Measurements from ENCODE around the gene PRKCB.

GRCh38 chr16:23833960-23834685, 1.7 kb upstream of the PRKCB start:
- no peak for TF ChIP-seq CTCF (IDR thresholded peaks at IDR 0.05; ENCODE audit: low read depth, low read length, missing input control)
- no peak for TF ChIP-seq HNF4G (IDR thresholded peaks at IDR 0.05)
- TF ChIP-seq RAD21 (IDR thresholded peaks at IDR 0.05), result no peak
- no peak for TF ChIP-seq MAX (IDR thresholded peaks at IDR 0.05)
- TF ChIP-seq EGR1 (IDR thresholded peaks at IDR 0.05; ENCODE audit: low read depth in 2 of 2), result no peak
- no peak for TF ChIP-seq SP1 (IDR thresholded peaks at IDR 0.05)
- TF ChIP-seq JUND (IDR thresholded peaks at IDR 0.05), result no peak
- no peak for TF ChIP-seq RXRA (IDR thresholded peaks at IDR 0.05)
- no peak for TF ChIP-seq HNF4A (conservative IDR thresholded peaks at IDR 0.05)
- TF ChIP-seq, protein P1, sequence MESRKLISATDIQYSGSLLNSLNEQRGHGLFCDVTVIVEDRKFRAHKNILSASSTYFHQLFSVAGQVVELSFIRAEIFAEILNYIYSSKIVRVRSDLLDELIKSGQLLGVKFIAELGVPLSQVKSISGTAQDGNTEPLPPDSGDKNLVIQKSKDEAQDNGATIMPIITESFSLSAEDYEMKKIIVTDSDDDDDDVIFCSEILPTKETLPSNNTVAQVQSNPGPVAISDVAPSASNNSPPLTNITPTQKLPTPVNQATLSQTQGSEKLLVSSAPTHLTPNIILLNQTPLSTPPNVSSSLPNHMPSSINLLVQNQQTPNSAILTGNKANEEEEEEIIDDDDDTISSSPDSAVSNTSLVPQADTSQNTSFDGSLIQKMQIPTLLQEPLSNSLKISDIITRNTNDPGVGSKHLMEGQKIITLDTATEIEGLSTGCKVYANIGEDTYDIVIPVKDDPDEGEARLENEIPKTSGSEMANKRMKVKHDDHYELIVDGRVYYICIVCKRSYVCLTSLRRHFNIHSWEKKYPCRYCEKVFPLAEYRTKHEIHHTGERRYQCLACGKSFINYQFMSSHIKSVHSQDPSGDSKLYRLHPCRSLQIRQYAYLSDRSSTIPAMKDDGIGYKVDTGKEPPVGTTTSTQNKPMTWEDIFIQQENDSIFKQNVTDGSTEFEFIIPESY (IDR thresholded peaks at IDR 0.05), result no peak
- no peak for TF ChIP-seq YY1 (IDR thresholded peaks at IDR 0.05)
- no peak for TF ChIP-seq TAF1 (conservative IDR thresholded peaks at IDR 0.05)
- no peak for TF ChIP-seq GABPA (IDR thresholded peaks at IDR 0.05 in 1 of 2, conservative IDR thresholded peaks at IDR 0.05 in 1 of 2)
- TF ChIP-seq, protein P2, sequence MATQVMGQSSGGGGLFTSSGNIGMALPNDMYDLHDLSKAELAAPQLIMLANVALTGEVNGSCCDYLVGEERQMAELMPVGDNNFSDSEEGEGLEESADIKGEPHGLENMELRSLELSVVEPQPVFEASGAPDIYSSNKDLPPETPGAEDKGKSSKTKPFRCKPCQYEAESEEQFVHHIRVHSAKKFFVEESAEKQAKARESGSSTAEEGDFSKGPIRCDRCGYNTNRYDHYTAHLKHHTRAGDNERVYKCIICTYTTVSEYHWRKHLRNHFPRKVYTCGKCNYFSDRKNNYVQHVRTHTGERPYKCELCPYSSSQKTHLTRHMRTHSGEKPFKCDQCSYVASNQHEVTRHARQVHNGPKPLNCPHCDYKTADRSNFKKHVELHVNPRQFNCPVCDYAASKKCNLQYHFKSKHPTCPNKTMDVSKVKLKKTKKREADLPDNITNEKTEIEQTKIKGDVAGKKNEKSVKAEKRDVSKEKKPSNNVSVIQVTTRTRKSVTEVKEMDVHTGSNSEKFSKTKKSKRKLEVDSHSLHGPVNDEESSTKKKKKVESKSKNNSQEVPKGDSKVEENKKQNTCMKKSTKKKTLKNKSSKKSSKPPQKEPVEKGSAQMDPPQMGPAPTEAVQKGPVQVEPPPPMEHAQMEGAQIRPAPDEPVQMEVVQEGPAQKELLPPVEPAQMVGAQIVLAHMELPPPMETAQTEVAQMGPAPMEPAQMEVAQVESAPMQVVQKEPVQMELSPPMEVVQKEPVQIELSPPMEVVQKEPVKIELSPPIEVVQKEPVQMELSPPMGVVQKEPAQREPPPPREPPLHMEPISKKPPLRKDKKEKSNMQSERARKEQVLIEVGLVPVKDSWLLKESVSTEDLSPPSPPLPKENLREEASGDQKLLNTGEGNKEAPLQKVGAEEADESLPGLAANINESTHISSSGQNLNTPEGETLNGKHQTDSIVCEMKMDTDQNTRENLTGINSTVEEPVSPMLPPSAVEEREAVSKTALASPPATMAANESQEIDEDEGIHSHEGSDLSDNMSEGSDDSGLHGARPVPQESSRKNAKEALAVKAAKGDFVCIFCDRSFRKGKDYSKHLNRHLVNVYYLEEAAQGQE (IDR thresholded peaks at IDR 0.05), result no peak
